ENCODE data around the gene GRID2. TPM values are rescaled to one million over a fixed set of nuclear protein-coding genes. Genes with fewer than 3 reads are reported as not detected.
"Not testable (repeated sequence)": the region's sequence is repeated elsewhere in the genome, so short reads cannot be mapped to it uniquely, and the experiment has no call there.

The GRID2 gene
- total RNA-seq, 1 donor from 2014 or later = not detected

DNA sequence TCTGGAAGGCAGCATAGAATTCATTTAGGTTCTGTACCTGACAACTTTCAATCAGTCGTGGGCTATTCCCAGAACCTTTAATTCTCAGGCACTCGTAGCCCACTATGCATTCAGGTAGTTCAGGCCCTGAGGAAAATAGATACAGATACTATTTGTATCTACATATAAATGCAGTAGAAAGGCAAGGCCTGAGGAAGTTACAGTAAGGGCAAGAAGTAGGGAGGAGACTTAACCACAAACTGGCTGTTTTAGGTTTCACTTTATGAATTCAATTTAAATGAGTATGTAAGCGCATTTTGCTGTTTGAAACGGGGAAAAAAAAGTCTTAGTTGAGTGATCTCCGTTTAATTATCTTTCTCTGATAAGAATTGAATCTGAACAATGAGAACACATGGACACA is 995.4 kb downstream of the GRID2 start:
- H3K27ac ChIP-seq = no peak overlapping the region
- TF ChIP-seq, protein P1, sequence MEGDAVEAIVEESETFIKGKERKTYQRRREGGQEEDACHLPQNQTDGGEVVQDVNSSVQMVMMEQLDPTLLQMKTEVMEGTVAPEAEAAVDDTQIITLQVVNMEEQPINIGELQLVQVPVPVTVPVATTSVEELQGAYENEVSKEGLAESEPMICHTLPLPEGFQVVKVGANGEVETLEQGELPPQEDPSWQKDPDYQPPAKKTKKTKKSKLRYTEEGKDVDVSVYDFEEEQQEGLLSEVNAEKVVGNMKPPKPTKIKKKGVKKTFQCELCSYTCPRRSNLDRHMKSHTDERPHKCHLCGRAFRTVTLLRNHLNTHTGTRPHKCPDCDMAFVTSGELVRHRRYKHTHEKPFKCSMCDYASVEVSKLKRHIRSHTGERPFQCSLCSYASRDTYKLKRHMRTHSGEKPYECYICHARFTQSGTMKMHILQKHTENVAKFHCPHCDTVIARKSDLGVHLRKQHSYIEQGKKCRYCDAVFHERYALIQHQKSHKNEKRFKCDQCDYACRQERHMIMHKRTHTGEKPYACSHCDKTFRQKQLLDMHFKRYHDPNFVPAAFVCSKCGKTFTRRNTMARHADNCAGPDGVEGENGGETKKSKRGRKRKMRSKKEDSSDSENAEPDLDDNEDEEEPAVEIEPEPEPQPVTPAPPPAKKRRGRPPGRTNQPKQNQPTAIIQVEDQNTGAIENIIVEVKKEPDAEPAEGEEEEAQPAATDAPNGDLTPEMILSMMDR (IDR thresholded peaks at IDR 0.05) = no peak
- H3K27me3 ChIP-seq (ENCODE audit: low read depth) = no peaks in the 10 kb centered on the region
- no peaks in the 10 kb centered on the region for H3K4me1 ChIP-seq
- no peak for DNase-seq
- ATAC-seq = no peak
- H3K36me3 ChIP-seq = no peaks in the 10 kb centered on the region
- no peaks in the 10 kb centered on the region for H3K9me3 ChIP-seq
- intact Hi-C loops (cut with DNase I) = no loop called here
- no peak overlapping the region for H3K4me3 ChIP-seq

DNA sequence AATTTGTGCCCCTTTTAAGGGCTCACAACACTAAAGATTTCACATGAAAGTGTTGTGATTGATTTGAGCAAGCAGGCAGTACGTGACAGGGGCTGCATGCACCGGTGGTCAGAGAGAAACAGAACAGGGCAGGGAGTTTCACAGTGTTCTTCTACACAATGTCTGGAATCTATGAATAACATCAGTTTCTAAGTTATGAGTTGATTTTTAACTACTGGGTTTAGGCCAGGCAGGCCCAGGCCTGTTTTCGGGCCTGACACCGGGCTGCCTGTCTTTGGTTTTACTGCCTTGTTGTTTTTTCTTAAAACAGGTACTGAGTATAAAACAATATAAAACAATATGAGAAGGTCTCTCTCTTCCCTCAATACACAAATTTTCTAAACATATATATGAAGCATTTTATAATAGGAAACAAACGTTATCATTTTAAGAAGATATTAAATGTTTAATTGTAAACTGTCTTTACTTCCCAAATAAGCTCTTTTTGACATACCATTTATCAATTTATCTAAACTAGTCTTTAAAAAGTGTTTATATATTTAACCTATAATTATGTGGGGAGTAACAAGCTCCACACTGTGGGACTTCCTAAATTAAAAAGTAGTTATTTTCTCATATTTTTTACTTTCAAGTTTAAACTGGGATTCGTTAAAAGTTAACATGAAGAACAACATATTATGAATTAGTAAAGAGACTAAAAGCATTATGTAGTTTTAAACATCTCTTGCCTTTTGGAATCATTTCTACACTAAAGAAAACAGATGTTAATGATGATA is 997.2 kb downstream of the GRID2 start:
- H3K4me1 ChIP-seq; DNase-seq; H3K9me3 ChIP-seq; H3K27ac ChIP-seq; H3K4me3 ChIP-seq; H3K27me3 ChIP-seq (ENCODE audit: low read depth); ATAC-seq; H3K36me3 ChIP-seq; intact Hi-C loops (cut with DNase I): not testable (repeated sequence)

DNA sequence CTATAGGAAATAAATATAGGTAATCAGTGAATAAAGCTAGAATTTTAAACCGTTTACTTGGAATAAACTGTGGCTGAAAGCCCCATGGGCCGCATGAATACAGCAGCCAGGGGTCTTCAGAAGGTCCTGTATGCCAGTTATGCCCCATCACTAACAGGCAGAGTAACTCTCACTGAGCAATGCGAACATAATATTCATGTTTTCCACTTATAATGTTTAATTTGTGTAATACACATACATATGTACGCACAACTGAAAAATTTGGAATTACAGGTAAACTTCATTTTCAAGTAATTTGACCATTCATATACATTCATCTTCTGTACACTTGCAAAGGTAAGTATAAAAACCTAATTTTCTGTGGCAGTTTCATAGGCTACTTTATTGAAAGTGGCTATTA is 998.5 kb downstream of the GRID2 start:
- Histone ChIP-seq H3K36me3 (no peaks in the 10 kb centered on the region), H3K9me3 (no peaks in the 10 kb centered on the region)

DNA sequence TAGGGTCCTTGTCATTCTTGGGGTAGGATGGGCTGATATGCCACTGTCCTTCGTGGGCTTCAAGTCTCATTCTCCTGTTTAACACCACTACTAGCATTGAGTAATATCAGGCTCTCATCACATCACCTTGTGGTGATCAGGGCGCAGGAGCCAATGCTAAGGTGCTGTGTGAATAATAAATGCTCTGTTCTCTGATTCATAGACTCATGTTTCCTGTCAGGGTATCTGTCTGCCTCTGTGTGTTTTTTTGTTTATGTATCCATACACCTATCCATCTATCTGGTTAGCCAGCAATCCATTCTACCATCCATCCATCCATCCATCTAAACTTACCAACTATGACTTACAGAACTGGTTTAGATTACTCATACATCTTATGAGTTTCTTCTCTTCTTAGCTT is 999.7 kb downstream of the GRID2 start:
- Histone ChIP-seq H3K27ac (no peak overlapping the region), H3K9me3 (no peaks in the 10 kb centered on the region), H3K4me1 (no peaks in the 10 kb centered on the region), H3K36me3 (no peaks in the 10 kb centered on the region), H3K4me3 (no peak overlapping the region), H3K27me3 (ENCODE audit: low read depth) (no peaks in the 10 kb centered on the region)
- intact Hi-C loops (cut with DNase I) = no loop called here
- no peak for DNase-seq
- TF ChIP-seq, protein P1 (IDR thresholded peaks at IDR 0.05) = no peak
- ATAC-seq = no peak

More for the DNA sequence above, 998.5 kb downstream of the GRID2 start:
- ATAC-seq (no peak), DNase-seq (no peak)
- TF ChIP-seq, protein P1 (IDR thresholded peaks at IDR 0.05) = no peak
- H3K4me3 ChIP-seq = no peak overlapping the region
- no peaks in the 10 kb centered on the region for H3K4me1 ChIP-seq
- H3K27ac ChIP-seq = no peak overlapping the region
- H3K27me3 ChIP-seq (ENCODE audit: low read depth) = no peaks in the 10 kb centered on the region
- intact Hi-C loops (cut with DNase I) = no loop called here

DNA sequence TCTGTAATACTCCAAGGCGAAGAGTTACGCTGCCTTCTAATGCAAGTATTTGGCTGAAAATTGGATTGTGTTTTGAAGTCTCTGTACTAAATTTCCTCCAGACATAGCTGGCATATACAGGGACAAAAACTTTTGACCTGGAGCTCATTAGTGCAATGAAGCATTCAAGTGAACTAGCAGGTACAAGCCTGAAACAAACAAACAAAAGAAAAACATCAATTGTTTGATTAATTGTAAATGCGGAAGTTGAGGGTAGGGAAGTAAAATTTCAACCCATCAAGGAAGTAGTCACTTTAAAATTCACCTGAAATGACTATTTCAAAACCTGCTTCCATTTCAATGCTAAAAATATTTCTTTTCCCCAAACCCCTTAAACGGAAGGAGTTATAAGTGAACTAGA is 1008.5 kb downstream of the GRID2 start:
- Histone ChIP-seq H3K4me3 (no peak overlapping the region), H3K27ac (no peak overlapping the region), H3K4me1 (no peaks in the 10 kb centered on the region), H3K27me3 (ENCODE audit: low read depth) (no peaks in the 10 kb centered on the region), H3K9me3 (no peaks in the 10 kb centered on the region), H3K36me3 (no peaks in the 10 kb centered on the region)
- DNase-seq (no peak), ATAC-seq (no peak)
- TF ChIP-seq, protein P1 (IDR thresholded peaks at IDR 0.05) = no peak
- intact Hi-C loops (cut with DNase I) = no loop called here

DNA sequence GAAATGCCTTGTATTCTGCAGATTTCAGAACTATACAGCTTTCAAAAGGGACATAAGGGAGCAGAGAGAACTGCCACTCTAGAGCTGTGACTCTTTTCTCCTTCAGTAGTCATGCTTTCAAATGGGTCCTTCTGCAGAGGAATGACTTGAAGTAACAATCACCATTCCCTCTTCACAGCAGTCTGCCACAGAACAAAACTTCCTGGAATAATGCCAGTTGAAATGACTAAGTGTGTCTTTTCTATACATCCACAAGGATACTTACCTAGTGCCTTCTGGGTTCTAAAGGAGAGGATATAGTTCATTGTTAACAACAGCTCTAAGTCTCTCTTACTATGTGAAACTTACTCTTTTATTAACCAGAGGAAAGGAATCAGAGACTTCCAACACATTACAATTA is 1009.4 kb downstream of the GRID2 start:
- no peaks in the 10 kb centered on the region for H3K9me3 ChIP-seq
- no peak overlapping the region for H3K27ac ChIP-seq
- no peak overlapping the region for H3K4me3 ChIP-seq
- H3K27me3 ChIP-seq (ENCODE audit: low read depth) = no peaks in the 10 kb centered on the region
- TF ChIP-seq, protein P1 (IDR thresholded peaks at IDR 0.05) = no peak
- intact Hi-C loops (cut with DNase I) = no loop called here
- ATAC-seq (no peak), DNase-seq (no peak)
- H3K4me1 ChIP-seq = no peaks in the 10 kb centered on the region
- H3K36me3 ChIP-seq = no peaks in the 10 kb centered on the region

Data from lower lobe of right lung (tissue), 2 donors.